ENCODE measurements around the gene BTBD7. TPM values are rescaled to one million over a fixed set of nuclear protein-coding genes. Genes with fewer than 3 reads are reported as not detected.

BTBD7 gene
- total and polyA plus RNA-seq, 9 of the 15 experiments (the other 6 are each of a cell fraction or from before 2014, with no cell fraction given), result 2.5 to 12.9 (median 6.2) TPM

DNA sequence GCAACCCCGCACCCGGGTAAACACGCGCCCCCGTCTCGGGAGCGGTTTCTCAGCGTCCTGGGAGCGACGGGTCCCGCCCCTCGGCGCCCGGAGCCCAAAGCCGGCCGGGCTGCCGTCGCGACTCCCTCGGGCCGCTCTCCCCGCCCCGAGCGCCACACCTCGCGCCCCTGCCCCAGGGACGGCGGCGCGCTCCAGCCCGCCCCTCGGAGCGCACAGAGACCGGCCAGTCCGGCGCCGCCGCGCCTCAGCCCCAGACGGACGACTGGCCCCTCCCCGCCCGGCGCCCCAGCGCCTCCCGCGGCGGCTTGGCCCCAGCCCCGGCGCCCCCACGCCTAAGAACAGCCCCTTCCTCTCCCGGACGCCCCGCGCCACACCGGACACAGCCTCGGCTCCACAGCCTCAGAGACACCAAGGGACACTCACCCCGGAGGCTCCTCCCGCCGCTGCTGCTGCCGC is 411 bp downstream of the BTBD7 start (continued):
- TF ChIP-seq, protein P1, sequence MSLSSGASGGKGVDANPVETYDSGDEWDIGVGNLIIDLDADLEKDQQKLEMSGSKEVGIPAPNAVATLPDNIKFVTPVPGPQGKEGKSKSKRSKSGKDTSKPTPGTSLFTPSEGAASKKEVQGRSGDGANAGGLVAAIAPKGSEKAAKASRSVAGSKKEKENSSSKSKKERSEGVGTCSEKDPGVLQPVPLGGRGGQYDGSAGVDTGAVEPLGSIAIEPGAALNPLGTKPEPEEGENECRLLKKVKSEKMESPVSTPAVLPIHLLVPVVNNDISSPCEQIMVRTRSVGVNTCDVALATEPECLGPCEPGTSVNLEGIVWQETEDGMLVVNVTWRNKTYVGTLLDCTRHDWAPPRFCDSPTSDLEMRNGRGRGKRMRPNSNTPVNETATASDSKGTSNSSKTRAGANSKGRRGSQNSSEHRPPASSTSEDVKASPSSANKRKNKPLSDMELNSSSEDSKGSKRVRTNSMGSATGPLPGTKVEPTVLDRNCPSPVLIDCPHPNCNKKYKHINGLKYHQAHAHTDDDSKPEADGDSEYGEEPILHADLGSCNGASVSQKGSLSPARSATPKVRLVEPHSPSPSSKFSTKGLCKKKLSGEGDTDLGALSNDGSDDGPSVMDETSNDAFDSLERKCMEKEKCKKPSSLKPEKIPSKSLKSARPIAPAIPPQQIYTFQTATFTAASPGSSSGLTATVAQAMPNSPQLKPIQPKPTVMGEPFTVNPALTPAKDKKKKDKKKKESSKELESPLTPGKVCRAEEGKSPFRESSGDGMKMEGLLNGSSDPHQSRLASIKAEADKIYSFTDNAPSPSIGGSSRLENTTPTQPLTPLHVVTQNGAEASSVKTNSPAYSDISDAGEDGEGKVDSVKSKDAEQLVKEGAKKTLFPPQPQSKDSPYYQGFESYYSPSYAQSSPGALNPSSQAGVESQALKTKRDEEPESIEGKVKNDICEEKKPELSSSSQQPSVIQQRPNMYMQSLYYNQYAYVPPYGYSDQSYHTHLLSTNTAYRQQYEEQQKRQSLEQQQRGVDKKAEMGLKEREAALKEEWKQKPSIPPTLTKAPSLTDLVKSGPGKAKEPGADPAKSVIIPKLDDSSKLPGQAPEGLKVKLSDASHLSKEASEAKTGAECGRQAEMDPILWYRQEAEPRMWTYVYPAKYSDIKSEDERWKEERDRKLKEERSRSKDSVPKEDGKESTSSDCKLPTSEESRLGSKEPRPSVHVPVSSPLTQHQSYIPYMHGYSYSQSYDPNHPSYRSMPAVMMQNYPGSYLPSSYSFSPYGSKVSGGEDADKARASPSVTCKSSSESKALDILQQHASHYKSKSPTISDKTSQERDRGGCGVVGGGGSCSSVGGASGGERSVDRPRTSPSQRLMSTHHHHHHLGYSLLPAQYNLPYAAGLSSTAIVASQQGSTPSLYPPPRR (CRISPR knock-in tag; IDR thresholded peaks at IDR 0.05; ENCODE audit: borderline replicate concordance), result no peak
- TF ChIP-seq ZNF175 (CRISPR knock-in tag; IDR thresholded peaks at IDR 0.05; ENCODE audit: low read depth) (no peak), SMC3 (conservative IDR thresholded peaks at IDR 0.05; ENCODE audit: insufficient read depth, low read depth, low read length) (no peak), CCNT2 (IDR thresholded peaks at IDR 0.05; ENCODE audit: borderline replicate concordance, extremely low read depth, insufficient read length, low read depth, low read length) (peak; percentile 60), ZFP1 (CRISPR knock-in tag; IDR thresholded peaks at IDR 0.05) (no peak), ZNF830 (CRISPR knock-in tag; IDR thresholded peaks at IDR 0.05) (no peak), JUNB (CRISPR knock-in tag; conservative IDR thresholded peaks at IDR 0.05) (no peak), ELF4 (CRISPR knock-in tag; IDR thresholded peaks at IDR 0.05) (no peak), BRD4 (IDR thresholded peaks at IDR 0.05) (no peak), UBTF (IDR thresholded peaks at IDR 0.05; ENCODE audit: borderline replicate concordance in 1 of 2, low read depth in 2 of 2, low read length in 2 of 2) (peak in 1 of 2 experiments; percentile 65; a peak in 1 of 4 replicates), FOSL1 (tag; conservative IDR thresholded peaks at IDR 0.05) (0 out of 2 replicates have a peak, but pooled peaks have one; percentile 27), ZNF395 (CRISPR knock-in tag; IDR thresholded peaks at IDR 0.05) (peak; percentile 49; the same call in 1 of the 2 replicates), THAP12 (CRISPR knock-in tag; IDR thresholded peaks at IDR 0.05) (no peak)
- TF ChIP-seq, protein P2, sequence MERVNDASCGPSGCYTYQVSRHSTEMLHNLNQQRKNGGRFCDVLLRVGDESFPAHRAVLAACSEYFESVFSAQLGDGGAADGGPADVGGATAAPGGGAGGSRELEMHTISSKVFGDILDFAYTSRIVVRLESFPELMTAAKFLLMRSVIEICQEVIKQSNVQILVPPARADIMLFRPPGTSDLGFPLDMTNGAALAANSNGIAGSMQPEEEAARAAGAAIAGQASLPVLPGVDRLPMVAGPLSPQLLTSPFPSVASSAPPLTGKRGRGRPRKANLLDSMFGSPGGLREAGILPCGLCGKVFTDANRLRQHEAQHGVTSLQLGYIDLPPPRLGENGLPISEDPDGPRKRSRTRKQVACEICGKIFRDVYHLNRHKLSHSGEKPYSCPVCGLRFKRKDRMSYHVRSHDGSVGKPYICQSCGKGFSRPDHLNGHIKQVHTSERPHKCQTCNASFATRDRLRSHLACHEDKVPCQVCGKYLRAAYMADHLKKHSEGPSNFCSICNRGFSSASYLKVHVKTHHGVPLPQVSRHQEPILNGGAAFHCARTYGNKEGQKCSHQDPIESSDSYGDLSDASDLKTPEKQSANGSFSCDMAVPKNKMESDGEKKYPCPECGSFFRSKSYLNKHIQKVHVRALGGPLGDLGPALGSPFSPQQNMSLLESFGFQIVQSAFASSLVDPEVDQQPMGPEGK (CRISPR knock-in tag; IDR thresholded peaks at IDR 0.05; ENCODE audit: borderline replicate concordance), result no peak

Data from K562 (cell line).